COR-L47 (cell line): ENCODE data around the gene SNX14.

Experiments used
- DNase-seq: peaks from one replicate; lab custom pipeline; 2025; lab: John Stamatoyannopoulos, UW

The SNX14 gene

GRCh38 chr6:85462673-85463072 is 131.0 kb downstream of the SNX14 start:
- DNase-seq: no peak

- no peak for DNase-seq
Observed at GRCh38 chr6:85461798-85462170, 131.9 kb downstream of the SNX14 start.

- no peak for DNase-seq
Observed at GRCh38 chr6:85460921-85461797, 132.5 kb downstream of the SNX14 start.

GRCh38 chr6:85460154-85460920 is 133.3 kb downstream of the SNX14 start:
- DNase-seq: no peak

- DNase-seq: no peak
Observed at GRCh38 chr6:85459224-85459901, 134.3 kb downstream of the SNX14 start.

GRCh38 chr6:85458782-85459181 is 134.9 kb downstream of the SNX14 start:
- DNase-seq: no peak

GRCh38 chr6:85458184-85458583 is 135.5 kb downstream of the SNX14 start:
- no peak for DNase-seq

GRCh38 chr6:85456782-85457181 is 136.9 kb downstream of the SNX14 start:
- DNase-seq: no peak
